ENCODE results near the gene CMTR1. TPM values are rescaled to one million over a fixed set of nuclear protein-coding genes. Genes with fewer than 3 reads are reported as not detected.
A peak's percentile ranks its signal among the peaks of the same experiment; 100 is the strongest.

The CMTR1 gene
- total and polyA plus RNA-seq, 10 of the 15 experiments (the other 5 are each of a cell fraction or from before 2014, with no cell fraction given): 2.7 to 67.0 (median 46.2) TPM

- TF ChIP-seq RELB (IDR thresholded peaks at IDR 0.05; ENCODE audit: low read depth) (0 out of 2 replicates have a peak, but pooled peaks have one; percentile 24), SUZ12 (IDR thresholded peaks at IDR 0.05; ENCODE audit: unreplicated experiment) (no peak), JUNB (IDR thresholded peaks at IDR 0.05) (peak; percentile 41), MTA2 (IDR thresholded peaks at IDR 0.05; ENCODE audit: low read depth) (0 out of 2 replicates have a peak, but pooled peaks have one; percentile 25), ZBED1 (IDR thresholded peaks at IDR 0.05; ENCODE audit: borderline replicate concordance) (no peak), NFYB (IDR thresholded peaks at IDR 0.05; ENCODE audit: insufficient read depth, low read depth, low read length) (no peak), FOXK2 (IDR thresholded peaks at IDR 0.05) (no peak), CBFB (IDR thresholded peaks at IDR 0.05; ENCODE audit: low read depth) (no peak), USF2 (IDR thresholded peaks at IDR 0.05; ENCODE audit: borderline replicate concordance, low read depth, low read length) (no peak), POLR2AphosphoS5 (IDR thresholded peaks at IDR 0.05; ENCODE audit: low read length) (no peak), TCF12 (IDR thresholded peaks at IDR 0.05; ENCODE audit: low read depth, low read length) (no peak), TARDBP (IDR thresholded peaks at IDR 0.05; ENCODE audit: borderline replicate concordance) (no peak), EP300 (IDR thresholded peaks at IDR 0.05; ENCODE audit: borderline replicate concordance in 1 of 2, control insufficient read depth in 1 of 2, low read depth in 2 of 2, low read length in 2 of 2) (peak in 1 of 2 experiments; percentile 7; a peak in 1 of 4 replicates), EED (IDR thresholded peaks at IDR 0.05; ENCODE audit: low read depth) (no peak), ZNF384 (IDR thresholded peaks at IDR 0.05; ENCODE audit: borderline replicate concordance, low read depth, low read length) (no peak), ZBTB4 (CRISPR knock-in tag; IDR thresholded peaks at IDR 0.05) (no peak), KDM1A (IDR thresholded peaks at IDR 0.05; ENCODE audit: borderline replicate concordance) (no peak), ZNF274 (IDR thresholded peaks at IDR 0.05; ENCODE audit: insufficient read depth, insufficient read length) (no peak), FOS (IDR thresholded peaks at IDR 0.05; ENCODE audit: borderline replicate concordance, extremely low read depth, insufficient read length) (no peak)
- TF ChIP-seq, protein P1, sequence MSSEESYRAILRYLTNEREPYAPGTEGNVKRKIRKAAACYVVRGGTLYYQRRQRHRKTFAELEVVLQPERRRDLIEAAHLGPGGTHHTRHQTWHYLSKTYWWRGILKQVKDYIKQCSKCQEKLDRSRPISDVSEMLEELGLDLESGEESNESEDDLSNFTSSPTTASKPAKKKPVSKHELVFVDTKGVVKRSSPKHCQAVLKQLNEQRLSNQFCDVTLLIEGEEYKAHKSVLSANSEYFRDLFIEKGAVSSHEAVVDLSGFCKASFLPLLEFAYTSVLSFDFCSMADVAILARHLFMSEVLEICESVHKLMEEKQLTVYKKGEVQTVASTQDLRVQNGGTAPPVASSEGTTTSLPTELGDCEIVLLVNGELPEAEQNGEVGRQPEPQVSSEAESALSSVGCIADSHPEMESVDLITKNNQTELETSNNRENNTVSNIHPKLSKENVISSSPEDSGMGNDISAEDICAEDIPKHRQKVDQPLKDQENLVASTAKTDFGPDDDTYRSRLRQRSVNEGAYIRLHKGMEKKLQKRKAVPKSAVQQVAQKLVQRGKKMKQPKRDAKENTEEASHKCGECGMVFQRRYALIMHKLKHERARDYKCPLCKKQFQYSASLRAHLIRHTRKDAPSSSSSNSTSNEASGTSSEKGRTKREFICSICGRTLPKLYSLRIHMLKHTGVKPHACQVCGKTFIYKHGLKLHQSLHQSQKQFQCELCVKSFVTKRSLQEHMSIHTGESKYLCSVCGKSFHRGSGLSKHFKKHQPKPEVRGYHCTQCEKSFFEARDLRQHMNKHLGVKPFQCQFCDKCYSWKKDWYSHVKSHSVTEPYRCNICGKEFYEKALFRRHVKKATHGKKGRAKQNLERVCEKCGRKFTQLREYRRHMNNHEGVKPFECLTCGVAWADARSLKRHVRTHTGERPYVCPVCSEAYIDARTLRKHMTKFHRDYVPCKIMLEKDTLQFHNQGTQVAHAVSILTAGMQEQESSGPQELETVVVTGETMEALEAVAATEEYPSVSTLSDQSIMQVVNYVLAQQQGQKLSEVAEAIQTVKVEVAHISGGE (CRISPR knock-in tag; IDR thresholded peaks at IDR 0.05): no peak
- TF ChIP-seq, protein P2, sequence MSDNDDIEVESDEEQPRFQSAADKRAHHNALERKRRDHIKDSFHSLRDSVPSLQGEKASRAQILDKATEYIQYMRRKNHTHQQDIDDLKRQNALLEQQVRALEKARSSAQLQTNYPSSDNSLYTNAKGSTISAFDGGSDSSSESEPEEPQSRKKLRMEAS (IDR thresholded peaks at IDR 0.05; ENCODE audit: low read depth, low read length): no peak; the same call in 1 of the 2 replicates
Observed at GRCh38 chr6:37495244-37495934, 62.4 kb downstream of the CMTR1 start (continued).

All from GM12878 (cell line).